GM11168 (cell line): ENCODE data around the gene IQUB.
"Not testable (repeated sequence)": the region's sequence is repeated elsewhere in the genome, so short reads cannot be mapped to it uniquely, and the experiment has no call there.

ENCODE experiments used
- in situ Hi-C: fragments of 300-500 bp; cut with MboI; formaldehyde crosslinking; loops from one replicate; pipeline ENCODE4 v1.12.0; 2022; ENCODE audit warnings: low sequenced_read_pairs; ENCODE audit not compliant: unreplicated experiment

Gene IQUB

DNA sequence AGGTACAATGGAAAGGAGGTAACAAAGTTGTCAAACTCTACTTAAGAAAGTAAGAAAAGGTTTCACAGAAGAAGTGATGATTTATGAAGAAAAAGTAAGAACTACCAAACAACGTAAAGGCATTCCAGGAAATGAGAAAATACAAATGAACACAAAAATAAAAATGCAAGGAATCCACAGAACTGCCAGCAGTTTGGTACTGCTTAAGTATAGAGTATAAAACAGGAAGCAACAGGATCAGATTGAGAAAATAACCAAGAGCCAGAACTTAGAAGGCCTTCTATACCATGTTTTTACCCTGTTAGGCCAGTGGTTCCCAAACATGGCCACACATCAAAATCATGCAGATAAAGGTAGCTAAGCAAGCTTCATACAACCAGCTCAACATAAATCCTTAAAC, 14.0 kb upstream of the IQUB start:
- in situ Hi-C loops, result no loop called here

DNA sequence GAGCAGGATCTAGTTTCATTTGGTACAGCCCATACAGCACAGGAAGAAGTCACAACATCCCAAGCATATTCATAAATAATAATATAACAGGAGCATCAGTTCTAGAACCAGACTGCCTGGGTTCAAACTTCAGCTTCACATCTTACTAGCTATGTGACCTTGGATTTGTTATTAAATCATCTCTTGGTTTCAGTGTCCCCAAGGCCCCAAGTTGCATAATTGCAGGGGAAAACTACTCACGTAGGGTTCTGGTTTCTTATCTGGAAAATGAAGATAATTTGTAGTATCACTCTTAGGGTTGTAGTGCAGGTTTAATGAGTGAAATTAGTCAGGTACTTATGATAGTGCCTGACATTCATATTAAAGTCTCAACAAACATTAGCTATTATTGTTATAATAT, 5.5 kb upstream of the IQUB start:
- in situ Hi-C loops, result no loop called here

DNA sequence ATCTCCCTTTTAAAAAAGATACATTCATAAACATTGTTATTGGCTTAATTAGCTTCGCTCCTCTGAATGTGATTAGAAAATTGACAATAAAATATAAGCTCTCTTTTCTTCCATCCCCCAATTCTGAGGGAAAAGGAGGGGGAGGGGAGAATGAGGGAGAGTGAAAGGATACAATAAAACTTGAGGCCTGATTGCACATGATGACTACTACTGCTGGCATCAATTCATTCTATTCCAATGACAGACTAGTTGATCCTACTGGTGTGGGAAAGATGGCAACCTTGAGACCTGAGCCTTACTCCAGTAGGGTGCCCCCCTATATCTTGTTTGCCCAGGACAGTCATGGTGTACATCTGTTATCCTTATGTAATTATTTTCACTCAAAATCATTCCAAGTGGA, 4.5 kb upstream of the IQUB start:
- in situ Hi-C loops, result no loop called here

DNA sequence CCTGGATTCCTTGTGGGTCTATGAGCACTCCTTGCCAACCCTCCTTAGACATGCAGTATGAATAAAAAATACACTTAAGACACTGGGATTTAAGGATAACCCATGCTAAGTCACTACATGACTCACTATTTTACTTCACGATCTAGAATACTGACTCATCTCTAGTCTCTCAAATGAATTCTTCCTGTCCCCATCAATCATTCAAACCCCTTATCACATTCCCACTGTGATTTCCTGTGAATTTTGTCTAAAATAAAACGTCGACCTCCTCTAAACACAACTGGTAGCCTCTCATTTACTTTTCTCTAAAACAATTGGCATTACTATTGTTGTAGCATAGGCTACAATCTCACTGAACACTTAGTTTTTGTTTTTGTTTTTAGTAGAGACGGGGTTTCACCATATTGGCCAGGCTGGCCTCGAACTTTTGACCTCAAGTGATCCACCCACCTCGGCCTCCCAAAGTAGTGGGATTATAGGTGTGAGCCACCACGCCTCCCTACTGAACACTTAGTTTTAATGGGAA, 3.9 kb upstream of the IQUB start:
- in situ Hi-C loops, result no loop called here

DNA sequence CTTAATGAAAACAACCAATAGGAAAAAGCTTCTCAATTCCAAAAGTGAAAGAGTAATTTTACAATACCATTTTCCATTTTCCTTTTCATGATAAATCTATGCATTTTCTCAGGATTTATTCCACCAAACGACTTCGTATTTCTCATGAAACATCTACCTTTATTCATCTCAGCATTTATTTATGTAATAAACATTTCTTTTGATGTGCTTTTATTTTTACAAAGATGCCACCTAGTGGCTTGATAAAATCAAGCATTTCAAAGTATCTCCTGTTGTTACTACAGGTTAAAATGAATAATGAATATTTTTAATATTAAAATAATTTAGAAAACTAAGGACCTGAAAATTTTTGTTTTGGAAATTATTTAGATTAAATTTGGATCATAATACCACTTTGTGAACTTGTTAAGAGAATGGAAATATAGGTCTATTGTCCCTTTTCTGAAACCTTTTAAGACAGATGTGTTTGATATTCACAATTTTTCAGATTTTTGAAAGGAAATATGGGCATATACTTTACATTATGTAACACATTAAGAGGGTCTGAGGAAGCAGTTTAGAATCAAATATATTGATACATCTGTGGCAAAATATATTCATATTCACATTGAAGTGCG, 2.7 kb upstream of the IQUB start:
- in situ Hi-C loops, result no loop called here

DNA sequence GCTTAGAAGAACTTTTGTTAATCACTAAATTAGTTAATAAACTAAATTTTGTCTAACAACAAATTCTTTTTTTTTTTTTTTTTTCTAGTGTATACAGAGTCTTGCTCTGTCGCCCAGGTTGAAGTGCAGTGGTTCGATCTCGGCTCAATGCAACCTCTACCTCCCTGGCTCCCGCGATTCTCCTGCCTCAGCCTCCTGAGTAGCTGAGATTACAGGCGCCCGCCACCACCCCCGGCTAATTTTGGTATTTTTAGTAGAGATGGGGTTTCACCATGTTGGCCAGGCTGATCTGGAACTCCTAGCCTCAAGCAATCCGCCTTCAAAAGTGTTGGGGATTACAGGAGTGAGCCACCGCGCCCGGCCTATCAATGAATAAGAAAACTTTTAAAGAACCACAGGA, 1.1 kb upstream of the IQUB start:
- in situ Hi-C loops, result no loop called here

DNA sequence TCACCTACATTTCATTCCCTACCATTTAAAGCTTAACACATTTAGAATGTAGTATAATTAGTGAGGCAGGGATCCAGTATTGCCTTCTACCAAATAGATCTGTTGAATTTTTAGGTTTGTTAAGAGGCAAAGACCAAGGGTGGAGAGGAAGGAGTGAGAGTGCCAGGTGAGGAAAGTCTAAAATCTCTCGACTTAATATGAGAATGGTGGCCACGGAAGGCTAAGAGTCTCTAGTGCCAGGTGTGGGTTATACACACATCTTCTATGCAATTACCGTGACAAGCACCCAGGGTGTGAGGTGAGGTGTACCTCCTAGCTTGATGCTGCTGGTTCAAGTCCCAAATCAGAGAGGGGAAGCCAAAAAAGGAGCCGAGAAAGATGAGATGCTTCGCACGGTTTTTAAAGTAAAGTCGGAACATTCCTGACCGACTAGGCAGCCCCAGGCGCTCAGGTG, 439 bp downstream of the IQUB start:
- in situ Hi-C loops, result no loop called here

DNA sequence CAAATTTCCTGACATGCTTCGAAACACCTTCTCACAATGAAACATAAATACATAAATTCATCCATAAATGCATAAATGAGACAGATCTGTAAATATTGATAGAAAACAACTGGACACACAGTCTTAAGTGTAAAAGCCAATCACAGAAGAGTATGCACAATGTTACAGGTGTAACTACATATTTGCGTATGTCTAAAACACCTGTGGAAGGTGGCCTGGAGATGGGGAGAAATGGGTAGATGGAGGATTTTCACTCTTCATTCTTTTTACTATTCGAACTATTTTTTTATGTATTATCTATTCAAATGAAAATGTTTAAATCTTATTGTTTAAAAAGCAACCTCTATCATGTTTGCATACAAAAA, 860 bp downstream of the IQUB start:
- in situ Hi-C loops, result no loop called here

DNA sequence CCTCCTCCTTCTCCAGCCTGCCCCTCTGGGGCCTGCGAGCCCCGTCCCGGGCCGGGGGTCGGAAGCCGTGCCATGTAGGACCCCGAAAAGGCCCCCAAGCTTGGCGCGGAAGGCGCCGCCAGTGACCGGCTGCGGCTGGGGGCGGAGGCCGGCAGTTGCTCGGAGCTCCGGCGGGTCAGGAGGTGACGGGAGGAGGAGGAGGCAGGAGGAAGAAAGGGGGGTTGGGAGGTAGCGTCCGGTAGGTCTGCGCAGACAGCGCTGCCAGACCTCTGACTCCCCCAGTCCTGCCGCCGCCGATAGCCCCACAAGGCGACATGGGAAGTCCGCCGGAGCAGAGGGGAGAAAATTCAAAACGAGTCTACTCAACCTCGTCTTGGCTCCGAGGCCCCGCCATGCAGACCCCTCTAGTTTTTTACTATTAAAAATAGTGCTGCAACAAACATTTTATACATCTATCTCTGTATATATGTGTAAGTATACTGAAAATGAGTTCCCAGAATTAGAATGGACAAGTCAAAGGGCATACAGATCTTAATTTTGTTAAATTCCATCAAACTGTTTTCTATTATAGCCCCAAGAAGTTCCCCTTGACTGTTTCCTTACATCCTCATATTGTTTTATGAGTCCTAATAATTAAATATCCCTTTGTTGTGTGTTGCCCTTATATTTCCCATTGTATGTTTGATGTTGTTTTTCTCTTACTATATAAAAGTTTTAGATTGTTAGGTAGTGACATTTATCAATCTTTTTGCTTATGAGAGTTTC, 1.4 kb downstream of the IQUB start:
- in situ Hi-C loops, result not testable (repeated sequence)

DNA sequence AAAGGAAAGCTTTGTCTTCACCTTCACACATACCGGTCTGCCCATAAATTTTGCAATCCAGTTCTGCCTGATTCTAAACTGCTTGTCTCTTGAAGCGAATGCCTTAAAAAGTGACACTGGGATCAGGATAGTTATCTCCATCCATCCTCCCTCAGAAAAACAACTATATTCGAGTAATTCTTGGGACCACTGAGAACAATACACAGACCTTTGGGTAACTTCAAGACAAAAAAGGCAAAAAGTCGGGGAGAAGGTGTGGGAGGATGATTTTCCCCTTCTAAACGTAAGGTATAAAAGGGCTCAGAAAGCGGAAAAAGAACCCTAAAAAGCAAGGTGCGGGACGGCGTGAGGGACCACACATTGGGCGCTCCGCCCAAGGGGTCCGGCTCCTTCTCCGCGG, 2.1 kb downstream of the IQUB start:
- in situ Hi-C loops, result not testable (repeated sequence)

DNA sequence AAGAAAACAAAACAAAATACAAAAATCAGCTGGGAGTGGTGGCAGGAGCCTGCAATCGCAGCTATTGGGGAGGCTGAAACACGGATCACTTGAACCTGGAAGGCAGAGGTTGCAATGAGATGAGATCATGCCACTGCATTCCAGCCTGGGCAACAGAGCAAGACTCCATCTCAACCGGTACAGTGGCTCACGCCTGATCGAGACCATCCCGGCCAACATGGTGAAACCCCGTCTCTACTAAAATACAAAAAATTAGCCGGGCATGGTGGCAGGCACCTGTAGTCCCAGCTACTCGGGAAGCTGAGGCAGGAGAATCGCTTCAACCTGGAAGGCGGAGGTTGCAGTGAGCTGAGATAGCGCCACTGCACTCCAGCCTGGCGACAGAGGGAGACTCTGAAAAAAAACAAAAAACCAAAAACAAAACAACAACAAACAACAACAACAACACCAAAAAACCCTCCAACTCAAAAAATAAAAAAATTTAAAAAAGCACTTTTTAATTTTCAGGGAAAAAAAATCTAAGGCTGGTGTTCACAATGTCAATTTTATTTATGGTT, 4.3 kb downstream of the IQUB start:
- in situ Hi-C loops, result not testable (repeated sequence)

DNA sequence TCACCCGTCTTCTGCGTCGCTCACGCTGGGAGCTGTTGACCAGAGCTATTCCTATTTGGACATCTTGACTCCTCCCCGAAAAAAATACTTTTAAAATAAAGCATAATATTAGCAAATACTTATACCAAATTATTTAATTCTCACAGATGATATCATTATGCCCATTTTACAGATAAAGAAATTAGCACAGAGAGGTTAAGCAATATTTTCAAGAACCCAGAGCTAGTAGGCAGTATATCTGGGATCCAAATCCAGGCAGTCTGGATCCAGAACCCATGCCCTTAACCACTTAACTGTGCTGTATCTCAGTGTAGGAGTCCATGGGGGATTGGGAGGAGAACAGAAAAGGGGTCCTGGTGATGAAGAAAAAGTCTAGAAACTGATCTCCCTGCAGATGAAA, 6.1 kb downstream of the IQUB start:
- in situ Hi-C loops, result no loop called here

DNA sequence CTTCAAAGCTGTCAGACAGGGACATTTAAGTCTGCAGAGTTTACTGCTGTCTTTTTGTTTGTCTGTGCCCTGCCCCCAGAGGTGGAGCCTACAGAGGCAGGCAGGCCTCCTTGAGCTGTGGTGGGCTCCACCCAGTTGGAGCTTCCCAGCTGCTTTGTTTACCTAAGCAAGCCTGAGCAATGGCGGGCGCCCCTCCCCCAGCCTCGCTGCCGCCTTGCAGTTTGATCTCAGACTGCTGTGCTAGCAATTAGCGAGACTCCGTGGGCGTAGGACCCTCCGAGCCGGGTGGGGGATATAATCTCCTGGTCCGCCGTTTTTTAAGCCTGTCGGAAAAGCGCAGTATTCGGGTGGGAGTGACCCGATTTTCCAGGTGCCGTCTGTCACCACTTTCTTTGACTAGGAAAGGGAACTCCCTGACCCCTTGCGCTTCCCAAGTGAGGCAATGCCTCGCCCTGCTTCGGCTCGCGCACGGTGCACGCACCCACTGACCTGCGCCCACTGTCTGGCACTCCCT, 6.6 kb downstream of the IQUB start:
- in situ Hi-C loops, result not testable (repeated sequence)

DNA sequence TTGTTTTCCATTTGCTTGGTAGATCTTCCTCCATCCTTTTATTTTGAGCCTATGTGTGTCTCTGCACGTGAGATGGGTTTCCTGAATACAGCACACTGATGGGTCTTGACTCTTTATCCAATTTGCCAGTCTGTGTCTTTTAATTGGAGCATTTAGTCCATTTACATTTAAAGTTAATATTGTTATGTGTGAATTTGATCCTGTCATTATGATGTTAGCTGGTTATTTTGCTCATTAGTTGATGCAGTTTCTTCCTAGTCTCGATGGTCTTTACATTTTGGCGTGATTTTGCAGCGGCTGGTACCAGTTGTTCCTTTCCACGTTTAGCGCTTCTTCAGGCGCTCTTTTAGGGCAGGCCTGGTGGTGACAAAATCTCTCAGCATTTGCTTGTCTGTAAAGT, 7.9 kb downstream of the IQUB start:
- in situ Hi-C loops, result not testable (repeated sequence)

DNA sequence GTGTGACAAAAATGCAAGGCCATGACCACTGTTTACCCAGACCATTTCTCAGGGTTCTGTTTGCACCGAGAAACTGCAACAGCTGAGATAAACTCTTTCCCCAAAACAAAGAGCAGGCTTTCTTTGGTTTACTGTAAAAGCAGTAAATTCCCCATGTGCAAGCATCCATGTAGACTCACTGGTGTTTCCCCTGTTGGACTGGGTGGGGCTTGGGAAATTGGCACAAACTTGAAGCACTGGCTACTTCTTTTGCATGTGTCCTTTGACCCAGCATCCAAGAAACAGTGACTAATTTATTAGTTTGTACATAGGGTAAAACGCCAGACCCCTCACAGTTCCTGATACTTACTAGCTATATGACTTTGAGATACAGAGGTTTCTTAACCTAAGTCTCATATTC, 12.3 kb downstream of the IQUB start:
- in situ Hi-C loops, result no loop called here

DNA sequence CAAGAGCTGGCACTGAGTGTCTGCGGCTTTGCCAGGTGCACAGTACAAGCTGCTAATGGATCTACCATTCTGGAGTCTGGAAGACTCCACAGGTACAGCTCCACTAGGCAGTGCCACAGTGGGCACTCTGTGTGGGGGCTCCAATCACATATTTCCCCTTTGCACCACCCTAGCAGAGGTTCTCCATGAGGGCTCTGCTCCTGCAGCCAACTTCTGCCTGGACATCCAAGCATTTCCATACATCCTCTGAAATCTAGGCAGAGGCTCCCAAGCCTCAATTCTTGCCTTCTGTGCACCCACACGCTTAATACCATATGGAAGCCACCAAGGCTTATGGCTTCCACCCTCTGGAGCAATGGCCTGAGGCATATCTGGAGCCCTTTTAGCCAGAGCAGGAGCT, 29.2 kb downstream of the IQUB start:
- in situ Hi-C loops, result no loop called here

DNA sequence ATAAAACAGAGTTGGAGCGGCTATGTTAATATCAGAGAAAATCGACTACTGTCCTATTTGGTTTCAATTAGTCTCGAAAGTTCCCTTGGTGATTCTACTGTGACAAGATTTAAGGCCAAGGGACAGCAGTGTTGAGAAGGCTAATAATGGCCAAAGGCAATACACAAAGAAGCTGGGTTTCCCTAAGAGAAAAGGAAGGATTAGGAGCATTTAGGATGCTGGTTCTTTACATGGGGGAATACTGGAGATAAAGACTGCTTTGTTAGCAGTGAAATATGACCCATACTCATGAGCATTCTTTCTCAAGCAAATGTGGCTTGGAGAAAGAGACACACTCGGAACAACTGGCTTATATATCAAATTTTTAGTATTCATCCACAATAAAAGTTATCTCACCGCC, 32.2 kb downstream of the IQUB start:
- in situ Hi-C loops, result no loop called here

DNA sequence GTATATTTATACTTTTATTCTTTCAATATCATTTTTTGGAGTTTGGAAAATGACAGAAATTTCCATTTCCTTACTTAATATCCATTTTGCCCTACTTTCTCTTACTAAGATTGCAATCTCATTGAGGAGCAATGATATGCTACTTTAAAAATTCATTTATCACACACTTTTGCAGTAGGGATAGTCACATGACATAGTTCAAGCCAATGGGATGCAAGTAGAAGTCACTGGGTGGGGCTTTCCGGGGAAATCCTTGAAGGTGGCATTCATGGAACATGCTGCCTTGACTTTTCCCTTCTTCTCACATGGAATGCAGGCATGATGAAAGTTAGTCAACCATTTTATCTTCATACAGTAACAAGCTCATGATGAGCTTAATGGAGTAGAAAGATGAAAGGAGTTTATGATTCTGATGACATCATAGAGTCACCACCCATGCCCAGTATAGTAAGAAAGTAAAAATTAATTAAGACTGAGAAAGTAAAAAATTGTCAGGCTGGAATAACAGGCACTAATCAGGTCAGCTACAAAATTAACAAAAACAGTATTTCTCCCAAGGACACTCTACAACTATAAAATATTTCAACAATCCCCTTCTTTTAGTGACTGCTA, 33.4 kb downstream of the IQUB start:
- in situ Hi-C loops, result no loop called here

DNA sequence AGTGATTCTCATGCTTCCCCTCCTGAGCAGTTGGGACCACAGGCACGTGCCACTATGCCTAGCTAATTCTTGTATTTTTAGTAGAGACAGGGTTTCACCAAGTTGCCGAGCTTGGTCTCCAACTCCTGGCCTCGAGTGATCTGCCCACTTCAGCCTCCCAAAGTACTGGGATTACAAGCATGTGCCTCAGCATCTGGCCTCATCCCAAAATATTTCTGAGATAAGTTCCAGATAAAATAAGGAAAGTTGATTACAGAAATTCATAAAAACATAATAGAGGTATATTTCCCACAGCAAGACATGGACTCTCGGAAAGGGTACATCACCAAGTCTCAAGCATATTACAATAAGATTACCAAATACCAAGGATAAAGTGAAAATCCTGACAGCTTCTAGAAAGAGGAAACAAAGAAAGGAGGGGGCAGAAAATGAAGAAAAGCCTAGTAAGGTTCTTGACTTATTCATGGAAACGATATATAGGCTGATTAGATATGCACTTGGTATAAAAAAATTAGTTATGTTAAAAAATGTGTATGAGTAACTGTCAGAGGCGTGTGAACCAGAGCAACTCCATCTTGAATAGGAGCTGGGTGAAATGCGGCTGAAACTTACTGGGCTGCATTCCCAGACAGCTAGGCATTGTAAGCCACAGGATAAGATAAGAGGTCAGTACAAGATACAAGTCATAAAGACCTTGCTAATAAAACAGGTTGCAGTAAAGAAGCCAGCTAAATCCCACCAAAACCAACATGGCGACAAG, 35.0 kb downstream of the IQUB start:
- in situ Hi-C loops, result no loop called here

DNA sequence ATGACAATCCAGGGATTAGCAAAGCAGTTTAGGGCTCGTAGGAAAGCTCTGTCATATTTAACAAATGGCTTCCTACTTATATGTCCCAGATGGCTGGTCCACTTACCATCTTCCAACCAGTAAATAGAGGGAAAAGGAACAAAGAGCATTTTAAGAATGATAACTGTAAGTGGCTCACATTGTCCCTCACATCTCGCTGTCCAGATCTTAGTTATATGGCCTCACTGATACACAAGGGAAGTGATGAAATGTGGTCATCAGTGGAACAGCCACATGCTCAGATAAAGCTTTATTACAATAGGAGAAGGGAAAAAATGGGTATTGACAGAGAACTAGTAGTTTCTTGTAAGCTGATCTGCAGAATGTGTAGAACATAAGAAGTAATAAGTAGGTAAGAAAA, 35.8 kb downstream of the IQUB start:
- in situ Hi-C loops, result no loop called here
